SU-DHL-6 (cell line): Measurements from ENCODE around the gene DIAPH2.
"Not testable (repeated sequence)": the region's sequence is repeated elsewhere in the genome, so short reads cannot be mapped to it uniquely, and the experiment has no call there.

Source experiments
- H2AFZ ChIP-seq: fragments of 200-600 bp; sonication (generic); 2 replicates; pipeline ENCODE4 v1.6.1; 2014; ENCODE audit warnings: low read depth, mild to moderate bottlenecking, moderate library complexity, mixed read lengths, antibody characterized with exemption, low read length; ENCODE audit not compliant: severe bottlenecking
- H3F3A ChIP-seq: fragments of 200-600 bp; shearing (Covaris generic); 2 replicates; pipeline ENCODE4 v1.6.0; 2016; ENCODE audit warnings: antibody characterized with exemption, mild to moderate bottlenecking; ENCODE audit not compliant: insufficient read depth
- H3K27ac ChIP-seq: fragments of 200-600 bp; sonication (generic); 2 replicates; pipeline ENCODE4 v1.5.1; 2016; ENCODE audit warnings: low read depth, mild to moderate bottlenecking, low read length, moderate library complexity, mixed read lengths
- H3K27me3 ChIP-seq: fragments of 200-600 bp; sonication (generic), shearing (Covaris generic); 2 replicates; pipeline ENCODE4 v1.6.0; 2014; ENCODE audit warnings: mild to moderate bottlenecking, low read length
- H3K36me3 ChIP-seq: fragments of 200-600 bp; sonication (generic); 2 replicates; pipeline ENCODE4 v1.6.1; 2014; ENCODE audit warnings: mild to moderate bottlenecking, low read length, mixed read lengths
- H3K4me2 ChIP-seq: fragments of 300-600, 200-600 bp; shearing (Covaris generic), sonication (generic); 2 replicates; pipeline ENCODE4 v1.6.0; 2014; ENCODE audit warnings: low read length, low read depth, mild to moderate bottlenecking; ENCODE audit not compliant: poor library complexity, severe bottlenecking
- H3K4me3 ChIP-seq: fragments of 200-600 bp; sonication (generic); 2 replicates; pipeline ENCODE4 v1.5.1; 2014; ENCODE audit warnings: antibody characterized with exemption, low read length, mild to moderate bottlenecking, mixed read lengths; ENCODE audit not compliant: insufficient read depth, poor library complexity, severe bottlenecking
- H3K79me2 ChIP-seq: fragments of 200-600 bp; sonication (generic); 2 replicates; pipeline ENCODE4 v1.6.1; 2014; ENCODE audit warnings: mild to moderate bottlenecking, low read length, moderate library complexity; ENCODE audit not compliant: insufficient read depth
- H3K9ac ChIP-seq: fragments of 200-600 bp; sonication (generic); 2 replicates; pipeline ENCODE4 v1.7.0; 2014; ENCODE audit warnings: mild to moderate bottlenecking, low read length
- H3K9me2 ChIP-seq: fragments of 200-600 bp; sonication (generic); replicated peaks from 2 replicates; pipeline ENCODE4 v1.6.1; 2014; ENCODE audit warnings: low read length; ENCODE audit not compliant: insufficient read depth
- H3K9me3 ChIP-seq: fragments of 200-600 bp; sonication (generic); 2 replicates; pipeline ENCODE4 v1.6.1; 2014; ENCODE audit warnings: low read length, mixed read lengths; ENCODE audit not compliant: insufficient read depth
- H4K20me1 ChIP-seq: fragments of 200-600 bp; sonication (generic); 2 replicates; pipeline ENCODE4 v1.6.1; 2014; ENCODE audit warnings: low read depth, mild to moderate bottlenecking, antibody characterized with exemption, low read length, moderate library complexity, mixed read lengths
- CTCF ChIP-seq: fragments of 200-600 bp; sonication (generic); IDR thresholded peaks from one replicate; pipeline ENCODE4 v1.5.1; 2017; ENCODE audit warnings: antibody characterized with exemption, mild to moderate bottlenecking, low read length, moderate library complexity; ENCODE audit not compliant: insufficient read depth, poor library complexity, severe bottlenecking
- EZH2phosphoT487 ChIP-seq: fragments of 200-600 bp; sonication (generic), shearing (Covaris generic); conservative IDR thresholded peaks from 2 replicates; pipeline ENCODE4 v1.6.1; 2018; ENCODE audit warnings: mild to moderate bottlenecking, antibody characterized with exemption, low read length, moderate library complexity, mixed read lengths

The DIAPH2 gene

GRCh38 chrX:96729868-96730643 is 45.4 kb downstream of the DIAPH2 start:
- no peak overlapping the region for H3K9ac ChIP-seq
- peaks cover 3% of the 10 kb centered on the region; the same call in 1 of the 2 replicates for H3K79me2 ChIP-seq

GRCh38 chrX:96731000-96731399 is 46.4 kb downstream of the DIAPH2 start:
- H4K20me1 ChIP-seq, H3K4me2 ChIP-seq, H3K4me3 ChIP-seq, H3K27ac ChIP-seq, H3K9ac ChIP-seq, H3K9me3 ChIP-seq, H2AFZ ChIP-seq, H3F3A ChIP-seq, H3K9me2 ChIP-seq, H3K79me2 ChIP-seq, H3K36me3 ChIP-seq, H3K27me3 ChIP-seq: not testable (repeated sequence)

More at GRCh38 chrX:96729868-96730643, 45.4 kb downstream of the DIAPH2 start:
- Histone ChIP-seq H3K27me3 (no peaks in the 10 kb centered on the region), H3K9me2 (no peaks in the 10 kb centered on the region), H2AFZ (no peak overlapping the region), H3F3A (no peaks in the 10 kb centered on the region), H3K4me3 (no peak overlapping the region), H3K27ac (no peak overlapping the region), H3K36me3 (no peaks in the 10 kb centered on the region), H3K9me3 (no peaks in the 10 kb centered on the region), H3K4me2 (no peak overlapping the region), H4K20me1 (no peaks in the 10 kb centered on the region)
- TF ChIP-seq EZH2phosphoT487 (no peak), CTCF (no peak)

- no peaks in the 10 kb centered on the region for H3K27me3 ChIP-seq
- no peaks in the 10 kb centered on the region for H3K9me3 ChIP-seq
- no peak overlapping the region for H3K27ac ChIP-seq
- H3K36me3 ChIP-seq, result no peaks in the 10 kb centered on the region
- TF ChIP-seq EZH2phosphoT487 (no peak), CTCF (no peak)
- H3K4me2 ChIP-seq, result no peak overlapping the region
- H3K4me3 ChIP-seq, result no peak overlapping the region
- H2AFZ ChIP-seq, result no peak overlapping the region
- no peaks in the 10 kb centered on the region for H4K20me1 ChIP-seq
- H3F3A ChIP-seq, result no peaks in the 10 kb centered on the region
- H3K9ac ChIP-seq, result no peak overlapping the region
- no peaks in the 10 kb centered on the region for H3K9me2 ChIP-seq
- no peaks in the 10 kb centered on the region for H3K79me2 ChIP-seq
These were observed 58.9 kb downstream of the DIAPH2 start for GRCh38 chrX:96743367-96744073.

GRCh38 chrX:96752781-96753180 is 68.1 kb downstream of the DIAPH2 start:
- no peaks in the 10 kb centered on the region for H3F3A ChIP-seq
- TF ChIP-seq CTCF, result no peak
- TF ChIP-seq EZH2phosphoT487, result no peak
- no peaks in the 10 kb centered on the region for H3K9me3 ChIP-seq
- no peak overlapping the region for H3K27ac ChIP-seq
- H3K27me3 ChIP-seq, result no peaks in the 10 kb centered on the region
- no peak overlapping the region for H3K4me2 ChIP-seq
- H2AFZ ChIP-seq, result no peak overlapping the region
- H3K36me3 ChIP-seq, result no peaks in the 10 kb centered on the region
- no peaks in the 10 kb centered on the region for H4K20me1 ChIP-seq
- H3K9me2 ChIP-seq, result no peaks in the 10 kb centered on the region
- H3K4me3 ChIP-seq, result no peak overlapping the region
- H3K79me2 ChIP-seq, result no peaks in the 10 kb centered on the region
- H3K9ac ChIP-seq, result no peak overlapping the region
